ENCODE measurements around the gene SMYD5.

GRCh38 chr2:73210696-73211095, 3.3 kb upstream of the SMYD5 start:
- TF ChIP-seq CTCF (conservative IDR thresholded peaks at IDR 0.05; ENCODE audit: low read length) (no peak), EZH2phosphoT487 (IDR thresholded peaks at IDR 0.05; ENCODE audit: borderline replicate concordance, low read depth, low read length) (no peak)

Data from OCI-LY7 (cell line).